OCI-LY1 (cell line): Measurements from ENCODE around the gene SSC4D.

ENCODE experiments used
- H2AFZ ChIP-seq: fragments of 200-600 bp; sonication (generic), shearing (Covaris generic); 2 replicates; pipeline ENCODE4 v1.6.0; 2014; ENCODE audit warnings: antibody characterized with exemption, mild to moderate bottlenecking, low read length
- H3F3A ChIP-seq: fragments of 200-600 bp; sonication (generic), shearing (Covaris generic); 2 replicates; pipeline ENCODE4 v1.6.0; 2014; ENCODE audit warnings: mild to moderate bottlenecking, antibody characterized with exemption, low read length, moderate library complexity; ENCODE audit not compliant: insufficient read depth
- H3K27ac ChIP-seq: fragments of 200-600 bp; sonication (generic); 2 replicates; pipeline ENCODE4 v1.5.1; 2014; ENCODE audit warnings: low read length, mixed run types, mild to moderate bottlenecking, low read depth; ENCODE audit not compliant: poor library complexity, severe bottlenecking
- H3K27me3 ChIP-seq: fragments of 200-600 bp; sonication (generic); 2 replicates; pipeline ENCODE4 v1.6.0; 2014; ENCODE audit warnings: antibody characterized with exemption, mild to moderate bottlenecking, low read length, moderate library complexity; ENCODE audit not compliant: insufficient read depth
- H3K36me3 ChIP-seq: fragments of 200-600 bp; sonication (generic); 2 replicates; pipeline ENCODE4 v1.6.1; 2014; ENCODE audit warnings: mild to moderate bottlenecking, antibody characterized with exemption, low read length, moderate library complexity, mixed read lengths; ENCODE audit not compliant: insufficient read depth
- H3K4me1 ChIP-seq: fragments of 200-600 bp; sonication (generic); 2 replicates; pipeline ENCODE4 v1.5.1; 2014; ENCODE audit warnings: mild to moderate bottlenecking, low read length, moderate library complexity; ENCODE audit not compliant: insufficient read depth, severe bottlenecking
- H3K4me2 ChIP-seq: fragments of 200-600 bp; sonication (generic), shearing (Covaris generic); 2 replicates; pipeline ENCODE4 v1.6.1; 2014; ENCODE audit warnings: low read length
- H3K4me3 ChIP-seq: fragments of 200-600 bp; sonication (generic); 2 replicates; pipeline ENCODE4 v1.5.1; 2014; ENCODE audit warnings: low read length, low read depth, mild to moderate bottlenecking, mixed read lengths; ENCODE audit not compliant: poor library complexity, severe bottlenecking
- H3K79me2 ChIP-seq: fragments of 200-600 bp; shearing (Covaris generic); 2 replicates; pipeline ENCODE4 v1.6.1; 2016; ENCODE audit warnings: mixed run types, low read length, mixed read lengths; ENCODE audit not compliant: insufficient read depth
- H3K9ac ChIP-seq: fragments of 200-600 bp; sonication (generic), shearing (Covaris generic); 2 replicates; pipeline ENCODE4 v1.6.1; 2014; ENCODE audit warnings: mild to moderate bottlenecking, low read length, mixed read lengths
- H3K9me2 ChIP-seq: fragments of 200-600 bp; sonication (generic), shearing (Covaris generic); 2 replicates; pipeline ENCODE4 v1.6.1; 2014; ENCODE audit warnings: low read depth, mild to moderate bottlenecking, low read length, mixed read lengths
- H3K9me3 ChIP-seq: fragments of 200-600 bp; shearing (Covaris generic); 2 replicates; pipeline ENCODE4 v1.6.1; 2014; ENCODE audit warnings: low read length, mixed read lengths
- H4K20me1 ChIP-seq: fragments of 200-600 bp; sonication (generic), shearing (Covaris generic); 2 replicates; pipeline ENCODE4 v1.6.0; 2016; ENCODE audit warnings: mild to moderate bottlenecking, low read length; ENCODE audit not compliant: insufficient read depth
- EZH2 ChIP-seq: fragments of 200-600 bp; sonication (generic), shearing (Covaris generic); IDR thresholded peaks from 2 replicates; pipeline ENCODE4 v1.8.0; 2017; ENCODE audit warnings: borderline replicate concordance, mixed run types, mild to moderate bottlenecking, antibody characterized with exemption, low read length, moderate library complexity, mixed read lengths
- TF ChIP-seq, protein P1 (sequence below): fragments of 200-600 bp; sonication (generic), shearing (Covaris generic); IDR thresholded peaks from 2 replicates; pipeline ENCODE4 v1.5.1; 2017; ENCODE audit warnings: mild to moderate bottlenecking, antibody characterized with exemption, low read length, moderate library complexity, mixed read lengths

SSC4D gene

DNA sequence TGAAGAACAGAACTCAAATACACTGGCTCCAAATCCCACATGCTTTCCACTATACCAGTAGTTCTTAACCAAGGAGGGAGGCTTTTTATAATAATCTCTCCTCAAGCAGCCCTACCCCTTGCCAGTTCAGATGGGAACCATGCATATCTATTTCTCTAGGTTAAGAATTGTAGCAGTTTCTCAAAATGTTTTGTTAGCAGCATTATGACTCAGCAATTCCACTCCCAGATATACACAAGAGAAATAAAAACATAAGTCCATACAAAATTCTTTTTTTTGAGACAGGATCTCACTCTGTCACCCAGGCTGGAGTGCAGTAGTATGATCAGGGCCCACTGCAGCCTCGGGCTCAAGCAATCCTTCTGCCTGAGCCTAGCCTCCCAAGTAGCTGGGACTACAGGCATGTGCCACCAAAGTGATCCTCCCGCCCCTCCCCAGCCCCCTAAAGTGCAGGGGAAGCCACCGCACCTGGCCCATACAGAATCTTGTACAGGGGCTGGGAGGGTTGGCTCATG lies 68.8 kb downstream of the SSC4D start:
- H4K20me1 ChIP-seq: peaks cover 14% of the 10 kb centered on the region
- H3K9me3 ChIP-seq: no peaks in the 10 kb centered on the region
- H3K4me1 ChIP-seq: no peaks in the 10 kb centered on the region
- H3K4me3 ChIP-seq: no peak overlapping the region
- H3K4me2 ChIP-seq: no peak overlapping the region
- TF ChIP-seq EZH2: no peak
- TF ChIP-seq, protein P1, sequence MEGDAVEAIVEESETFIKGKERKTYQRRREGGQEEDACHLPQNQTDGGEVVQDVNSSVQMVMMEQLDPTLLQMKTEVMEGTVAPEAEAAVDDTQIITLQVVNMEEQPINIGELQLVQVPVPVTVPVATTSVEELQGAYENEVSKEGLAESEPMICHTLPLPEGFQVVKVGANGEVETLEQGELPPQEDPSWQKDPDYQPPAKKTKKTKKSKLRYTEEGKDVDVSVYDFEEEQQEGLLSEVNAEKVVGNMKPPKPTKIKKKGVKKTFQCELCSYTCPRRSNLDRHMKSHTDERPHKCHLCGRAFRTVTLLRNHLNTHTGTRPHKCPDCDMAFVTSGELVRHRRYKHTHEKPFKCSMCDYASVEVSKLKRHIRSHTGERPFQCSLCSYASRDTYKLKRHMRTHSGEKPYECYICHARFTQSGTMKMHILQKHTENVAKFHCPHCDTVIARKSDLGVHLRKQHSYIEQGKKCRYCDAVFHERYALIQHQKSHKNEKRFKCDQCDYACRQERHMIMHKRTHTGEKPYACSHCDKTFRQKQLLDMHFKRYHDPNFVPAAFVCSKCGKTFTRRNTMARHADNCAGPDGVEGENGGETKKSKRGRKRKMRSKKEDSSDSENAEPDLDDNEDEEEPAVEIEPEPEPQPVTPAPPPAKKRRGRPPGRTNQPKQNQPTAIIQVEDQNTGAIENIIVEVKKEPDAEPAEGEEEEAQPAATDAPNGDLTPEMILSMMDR: no peak
- H2AFZ ChIP-seq: no peak overlapping the region
- no peak overlapping the region for H3K9ac ChIP-seq
- peaks cover 97% of the 10 kb centered on the region for H3K79me2 ChIP-seq
- H3K27ac ChIP-seq: peak overlapping the region; percentile 29
- H3K27me3 ChIP-seq: no peaks in the 10 kb centered on the region
- H3K36me3 ChIP-seq: peaks cover 98% of the 10 kb centered on the region
- no peaks in the 10 kb centered on the region for H3F3A ChIP-seq
- H3K9me2 ChIP-seq: no peaks in the 10 kb centered on the region
